CD14-positive monocyte (primary cell): ENCODE results near the gene NDE1. TPM values are rescaled to one million over a fixed set of nuclear protein-coding genes. Genes with fewer than 3 reads are reported as not detected.

Experiments used
- DNase-seq, 3 donors: peaks; one replicate each; pipeline ENCODE4 v3.0.0-alpha.2; 2011 to 2022
- H2AFZ ChIP-seq: 2 replicates; pipeline ENCODE4 v1.6.0; 2012; ENCODE audit warnings: mild to moderate bottlenecking, low read depth, low read length, inconsistent platforms; ENCODE audit not compliant: insufficient read depth, poor library complexity, severe bottlenecking
- H3K27ac ChIP-seq, 2 donors: 1 replicate in 1 of 2; 2 replicates in 1 of 2; pipeline ENCODE4 v1.5.1; 2012 to 2013; ENCODE audit warnings: low read length in 2 of 2, control low read depth in 1 of 2, inconsistent platforms in 1 of 2, low read depth in 1 of 2, mild to moderate bottlenecking in 1 of 2
- H3K27me3 ChIP-seq, 2 donors: one replicate each; pipeline versions ENCODE4 v1.6.0 to v1.6.1; 2011 to 2013; ENCODE audit warnings: low read length in 2 of 2; ENCODE audit not compliant: control insufficient read depth in 2 of 2, insufficient read depth in 2 of 2
- H3K36me3 ChIP-seq, 2 donors: replicated peaks in 1 of 2; 1 replicate in 1 of 2; 2 replicates in 1 of 2; pipeline versions ENCODE4 v1.5.1 to v1.6.1; 2012 to 2013; ENCODE audit warnings: low read length in 2 of 2, control low read depth in 1 of 2, inconsistent platforms in 1 of 2, mild to moderate bottlenecking in 1 of 2; ENCODE audit not compliant: insufficient read depth in 2 of 2, control insufficient read depth in 1 of 2
- H3K4me1 ChIP-seq, 2 donors: 1 replicate in 1 of 2; 2 replicates in 1 of 2; pipeline versions ENCODE4 v1.5.1 to v1.6.1; 2012 to 2013; ENCODE audit warnings: low read length in 2 of 2, control low read depth in 1 of 2, inconsistent platforms in 1 of 2, mild to moderate bottlenecking in 1 of 2, moderate library complexity in 1 of 2; ENCODE audit not compliant: insufficient read depth in 2 of 2, control insufficient read depth in 1 of 2
- H3K4me2 ChIP-seq: replicated peaks from 2 replicates; pipeline ENCODE3; 2012; ENCODE audit warnings: low read length, moderate library complexity, mild to moderate bottlenecking; ENCODE audit not compliant: poor library complexity, severe bottlenecking; ENCODE audit errors: extremely low read depth
- H3K4me3 ChIP-seq, 3 experiments: fragments of 200-600 bp in 1 of 3; sonication (generic) in 1 of 3; replicated peaks in 1 of 3; 1 replicate in 2 of 3; 2 replicates in 1 of 3; pipeline ENCODE4 v1.5.1; 2011 to 2013; ENCODE audit warnings: low read length in 3 of 3, mild to moderate bottlenecking in 3 of 3, control low read depth in 2 of 3, low read depth in 2 of 3, inconsistent platforms in 1 of 3, moderate library complexity in 1 of 3
- H3K79me2 ChIP-seq: 2 replicates; pipeline ENCODE4 v1.6.0; 2012; ENCODE audit warnings: mild to moderate bottlenecking, control low read depth, inconsistent platforms, low read length, moderate library complexity; ENCODE audit not compliant: insufficient read depth
- H3K9ac ChIP-seq: 2 replicates; pipeline ENCODE4 v1.6.0; 2017; ENCODE audit warnings: low read length, mild to moderate bottlenecking; ENCODE audit not compliant: insufficient read depth, poor library complexity, severe bottlenecking
- H3K9me3 ChIP-seq, 2 donors: replicated peaks in 1 of 2; 1 replicate in 1 of 2; 2 replicates in 1 of 2; pipeline versions ENCODE4 v1.5.1 to v1.6.1; 2012 to 2013; ENCODE audit warnings: low read length in 2 of 2, control low read depth in 1 of 2; ENCODE audit not compliant: control insufficient read depth in 1 of 2, insufficient read depth in 1 of 2
- H4K20me1 ChIP-seq: 2 replicates; pipeline ENCODE4 v1.6.0; 2012; ENCODE audit warnings: mild to moderate bottlenecking, low read length, control low read depth, moderate library complexity; ENCODE audit not compliant: insufficient read depth
- H3K27ac Mint-ChIP-seq, 7 donors: one replicate each; pipeline ENCODE4 v1.8.0; 2020; ENCODE audit warnings: mild to moderate bottlenecking in 7 of 7, mixed read lengths in 7 of 7, moderate library complexity in 6 of 7, inconsistent platforms in 2 of 7
- H3K27me3 Mint-ChIP-seq, 3 donors: one replicate each; pipeline ENCODE4 v1.8.0; 2021 to 2022; ENCODE audit warnings: low read depth in 3 of 3, mild to moderate bottlenecking in 3 of 3, mixed read lengths in 3 of 3, moderate library complexity in 3 of 3, inconsistent platforms in 1 of 3
- H3K36me3 Mint-ChIP-seq, 2 donors: one replicate each; pipeline ENCODE4 v1.8.0; 2020; ENCODE audit warnings: mixed read lengths in 2 of 2, inconsistent platforms in 1 of 2, mild to moderate bottlenecking in 1 of 2
- H3K4me1 Mint-ChIP-seq: one replicate; pipeline ENCODE4 v1.8.0; 2020; ENCODE audit warnings: mild to moderate bottlenecking, mixed read lengths
- H3K4me3 Mint-ChIP-seq, 2 donors: one replicate each; pipeline ENCODE4 v1.8.0; 2020; ENCODE audit warnings: mild to moderate bottlenecking in 2 of 2, mixed read lengths in 2 of 2, moderate library complexity in 1 of 2
- H3K9me3 Mint-ChIP-seq, 7 donors: one replicate each; pipeline ENCODE4 v1.8.0; 2020 to 2022; ENCODE audit warnings: mixed read lengths in 7 of 7, mild to moderate bottlenecking in 6 of 7, moderate library complexity in 6 of 7, inconsistent platforms in 2 of 7
- CTCF ChIP-seq: fragments of 200-600 bp; IDR thresholded peaks from one replicate; pipeline ENCODE4 v1.8.0; 2022; ENCODE audit warnings: antibody characterized with exemption, mild to moderate bottlenecking
- WGBS: methylation state at CpG from one replicate; pipeline ENCODE4 v1.1.5; 2013; ENCODE audit warnings: missing lambda C conversion rate; ENCODE audit not compliant: insufficient coverage; 5-methylcytosine and 5-hydroxymethylcytosine counted together
- intact Hi-C, 2 donors: fragments of 100-400 bp; cut with micrococcal nuclease; formaldehyde crosslinking; loops; one replicate each; pipeline versions ENCODE4 v1.15.0 to v1.15.1; 2023
- polyA plus RNA-seq, 3 donors: library from polyadenylated mRNA; depleted of rRNA in 1 of 3; unstranded in 2 of 3; stranded (reverse) in 1 of 3; fragments of 300-500 nt in 2 of 3; fragments of >200 nt in 1 of 3; fragmentation: Illumina TruSeq in 2 of 3; gene quantifications; 1 replicate in 2 of 3; 2 replicates in 1 of 3; pipeline ENCODE4 v1.2.3, GENCODE V29; 2012 to 2021

NDE1 gene
- polyA plus RNA-seq, 3 donors: 26.0 to 47.8 (median 28.0) TPM

GRCh38 chr16:15749985-15750384 lies 99.9 kb downstream of the NDE1 start:
- no peak overlapping the region for H3K27ac Mint-ChIP-seq
- Histone ChIP-seq H3K36me3 (no peaks in the 10 kb centered on the region), H3K4me1 (no peaks in the 10 kb centered on the region), H3K9me3 (no peaks in the 10 kb centered on the region), H3K27me3 (no peaks in the 10 kb centered on the region), H2AFZ (no peak overlapping the region), H4K20me1 (no peaks in the 10 kb centered on the region), H3K9ac (no peak overlapping the region), H3K4me3 (no peak overlapping the region), H3K79me2 (no peaks in the 10 kb centered on the region), H3K27ac (no peak overlapping the region), H3K4me2 (no peak overlapping the region)
- DNase-seq: no peak
- peaks cover 1 to 3% (median 1%) of the 10 kb centered on the region in 3 donors for H3K27me3 Mint-ChIP-seq
- no peaks in the 10 kb centered on the region for H3K9me3 Mint-ChIP-seq
- 94% methylated on average over 15 of the region's 18 CpGs for WGBS
- no peaks in the 10 kb centered on the region for H3K4me1 Mint-ChIP-seq
- H3K36me3 Mint-ChIP-seq: no peaks in the 10 kb centered on the region
- no peak for TF ChIP-seq CTCF
- intact Hi-C loops: no loop called here
- no peak overlapping the region for H3K4me3 Mint-ChIP-seq

- H3K9me3 ChIP-seq: no peaks in the 10 kb centered on the region
- intact Hi-C loops: no loop called here
- H3K4me1 ChIP-seq: no peaks in the 10 kb centered on the region
- no peak for DNase-seq
- H3K36me3 ChIP-seq: no peaks in the 10 kb centered on the region
- H3K79me2 ChIP-seq: no peaks in the 10 kb centered on the region
- H3K4me3 ChIP-seq: no peak overlapping the region
- no peaks in the 10 kb centered on the region for H3K36me3 Mint-ChIP-seq
- H3K27ac ChIP-seq: no peak overlapping the region
- H3K27me3 Mint-ChIP-seq: peaks cover 1 to 4% (median 3%) of the 10 kb centered on the region in 3 donors
- H4K20me1 ChIP-seq: no peaks in the 10 kb centered on the region
- TF ChIP-seq CTCF: no peak
- no peak overlapping the region for H3K27ac Mint-ChIP-seq
- H3K9me3 Mint-ChIP-seq: no peaks in the 10 kb centered on the region
- no peaks in the 10 kb centered on the region for H3K4me1 Mint-ChIP-seq
- WGBS: 98% methylated on average over 3 of the region's 7 CpGs
- H3K4me2 ChIP-seq: no peak overlapping the region
- H3K9ac ChIP-seq: no peak overlapping the region
- H2AFZ ChIP-seq: no peak overlapping the region
- H3K4me3 Mint-ChIP-seq: no peak overlapping the region
- H3K27me3 ChIP-seq: no peaks in the 10 kb centered on the region
Measured at GRCh38 chr16:15751940-15752339, 101.9 kb downstream of the NDE1 start.
